ENCODE data around the gene RGS19. TPM values are rescaled to one million over a fixed set of nuclear protein-coding genes. Genes with fewer than 3 reads are reported as not detected.
"Not testable (repeated sequence)": the region's sequence is repeated elsewhere in the genome, so short reads cannot be mapped to it uniquely, and the experiment has no call there.

RGS19 gene
- total and polyA plus RNA-seq, 8 donors, result 6.3 to 63.9 (median 8.8) TPM

DNA sequence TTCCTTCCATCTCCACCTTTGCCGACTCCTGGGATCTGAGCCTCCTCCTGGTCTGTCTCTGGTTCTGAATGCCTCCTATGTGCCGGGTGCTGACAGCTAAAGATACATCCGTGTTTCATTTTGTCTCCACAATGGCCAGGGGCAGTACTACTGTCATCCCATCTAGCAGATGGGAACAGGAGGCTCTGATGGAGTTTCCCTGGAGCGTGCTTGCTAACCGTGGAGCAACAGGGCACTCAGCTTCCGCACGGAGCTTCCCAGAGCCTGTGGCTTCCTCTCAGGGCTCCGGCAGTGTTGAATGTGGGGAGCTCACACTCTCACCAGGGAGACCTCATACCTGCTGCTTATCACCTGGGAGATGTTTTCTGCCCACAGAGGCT, 40.0 kb upstream of the RGS19 start:
- no peak for TF ChIP-seq CTCF (IDR thresholded peaks at IDR 0.05)
- no peak overlapping the region for H3K4me3 ChIP-seq
- H3K9me3 ChIP-seq, result no peaks in the 10 kb centered on the region
- peaks cover 0 to 11% of the 10 kb centered on the region in 2 donors for H3K4me1 ChIP-seq
- H3K27ac ChIP-seq, result no peak overlapping the region
- ATAC-seq, result no peak
- H3K27me3 ChIP-seq, result peaks cover 0 to 17% of the 10 kb centered on the region in 2 donors
- DNase-seq, result peak in 2 of 4 donors; percentile 12 to 30
- intact Hi-C loops (cut with DNase I), result no loop called here
- H3K36me3 ChIP-seq, result no peaks in the 10 kb centered on the region

DNA sequence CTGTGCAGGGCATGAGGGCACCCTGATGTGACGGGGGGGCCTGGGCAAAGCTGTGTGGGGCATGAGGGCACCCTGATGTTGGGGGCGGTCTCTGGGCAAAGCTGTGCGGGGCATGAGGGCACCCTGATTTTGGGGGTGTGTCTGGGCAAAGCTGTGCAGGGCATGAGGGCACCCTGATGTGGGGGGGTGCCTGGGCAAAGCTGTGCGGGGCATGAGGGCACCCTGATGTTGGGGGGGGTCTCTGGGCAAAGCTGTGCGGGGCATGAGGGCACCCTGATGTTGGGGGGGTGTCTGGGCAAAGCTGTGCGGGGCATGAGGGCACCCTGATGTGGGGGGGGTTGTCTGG, 38.1 kb upstream of the RGS19 start:
- peaks cover 0 to 11% of the 10 kb centered on the region in 2 donors for H3K4me1 ChIP-seq
- DNase-seq; H3K36me3 ChIP-seq; intact Hi-C loops (cut with DNase I); H3K9me3 ChIP-seq; H3K4me3 ChIP-seq; H3K27ac ChIP-seq; ATAC-seq: not testable (repeated sequence)
- H3K27me3 ChIP-seq, result peaks cover 0 to 17% of the 10 kb centered on the region in 2 donors

DNA sequence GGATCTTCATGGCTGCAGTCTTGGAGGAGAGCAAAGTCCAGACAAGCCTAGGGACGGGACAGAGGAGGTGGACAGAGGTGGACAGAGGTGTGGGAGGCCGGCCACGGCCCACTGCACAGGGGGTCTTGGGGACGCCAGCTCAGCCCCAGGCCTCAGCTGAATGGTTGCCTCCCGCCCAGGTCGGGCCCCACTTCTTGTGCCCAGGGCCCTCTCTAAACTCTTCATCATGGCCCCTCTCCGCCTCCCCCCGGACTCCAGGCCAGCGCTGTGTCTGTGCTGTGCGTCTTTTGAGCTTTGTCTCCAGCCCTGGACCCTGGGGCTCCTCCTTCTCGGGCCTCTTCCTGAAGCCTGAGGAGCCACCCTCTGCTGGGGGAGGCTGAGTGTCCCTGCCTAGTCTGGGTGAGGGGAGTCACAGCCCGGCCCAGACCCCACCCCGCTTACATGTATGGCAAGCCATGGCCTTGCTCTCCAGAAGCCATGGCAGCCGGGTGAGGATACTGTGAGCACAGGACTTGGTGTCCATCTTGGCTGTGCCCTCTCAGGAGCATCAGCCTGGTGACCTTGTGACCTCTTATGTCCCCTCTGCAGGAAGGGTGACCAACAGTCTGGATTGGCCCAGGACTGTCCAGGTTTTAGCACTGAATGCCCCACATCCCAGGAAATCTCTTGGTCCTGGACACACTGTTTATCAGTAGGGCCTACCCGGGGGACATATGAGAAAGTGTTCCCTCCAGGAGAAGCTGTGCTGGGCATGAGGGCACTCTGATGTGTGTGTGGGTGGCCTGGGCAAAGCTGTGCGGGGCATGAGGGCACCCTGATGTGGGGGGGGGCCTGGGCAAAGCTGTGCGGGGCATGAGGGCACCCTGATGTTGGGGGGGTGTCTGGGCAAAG, 37.5 kb upstream of the RGS19 start:
- DNase-seq, result peak in 2 of 4 donors; percentile 22 to 63
- intact Hi-C loops (cut with DNase I), result no loop called here
- no peak for ATAC-seq

GRCh38 chr20:64116016-64116415, 36.7 kb upstream of the RGS19 start:
- TF ChIP-seq CTCF (IDR thresholded peaks at IDR 0.05), result no peak
- intact Hi-C loops (cut with DNase I), result no loop called here
- no peak for ATAC-seq

More for the DNA sequence above, 37.5 kb upstream of the RGS19 start:
- peaks cover 0 to 11% of the 10 kb centered on the region in 2 donors for H3K4me1 ChIP-seq
- no peaks in the 10 kb centered on the region for H3K36me3 ChIP-seq
- no peak for TF ChIP-seq CTCF (IDR thresholded peaks at IDR 0.05)
- H3K27me3 ChIP-seq, result peaks cover 0 to 11% of the 10 kb centered on the region in 2 donors
- H3K27ac ChIP-seq, result no peak overlapping the region
- no peak overlapping the region for H3K4me3 ChIP-seq
- no peaks in the 10 kb centered on the region for H3K9me3 ChIP-seq

DNA sequence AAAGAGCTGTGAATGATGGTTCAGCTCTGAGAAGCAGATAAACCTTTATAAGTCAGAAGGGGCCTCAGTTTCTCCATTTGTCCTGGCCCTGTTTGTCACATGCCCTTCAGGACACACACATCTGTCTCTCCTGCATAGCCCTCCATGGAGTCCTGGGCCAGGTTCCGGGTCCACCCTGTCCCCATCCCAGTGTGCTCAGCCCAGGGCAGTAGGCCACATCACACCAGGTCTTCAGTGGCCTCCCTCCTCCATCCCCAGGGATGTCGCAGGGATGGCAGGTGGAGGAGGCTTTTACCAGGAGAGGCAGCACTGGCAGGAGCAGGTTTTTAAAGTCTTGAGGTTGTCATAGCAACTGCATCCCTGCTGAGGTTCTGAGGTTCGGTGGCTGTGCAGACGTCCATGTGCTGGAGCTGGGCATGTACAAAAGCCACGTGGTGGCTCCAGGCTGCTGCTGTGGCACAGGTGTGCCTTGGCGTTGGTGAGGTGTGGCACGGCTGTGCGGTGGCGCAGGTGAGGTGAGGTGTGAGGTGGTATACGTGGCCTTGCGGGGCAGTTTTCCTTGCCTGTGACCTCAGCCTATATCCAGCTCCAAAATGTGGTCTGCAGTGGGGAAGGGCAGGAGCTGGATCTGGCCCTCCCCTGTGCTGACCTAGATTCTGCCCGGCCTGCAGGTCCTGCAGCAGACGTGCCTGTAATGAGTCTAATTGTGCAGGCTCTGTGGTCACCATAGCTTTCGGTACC, 36.0 kb upstream of the RGS19 start:
- intact Hi-C loops (cut with DNase I), result no loop called here
- Histone ChIP-seq H3K27me3 (no peaks in the 10 kb centered on the region), H3K4me3 (no peak overlapping the region), H3K9me3 (no peaks in the 10 kb centered on the region), H3K36me3 (no peaks in the 10 kb centered on the region), H3K27ac (no peak overlapping the region), H3K4me1 (peaks cover 0 to 8% of the 10 kb centered on the region in 2 donors)
- no peak for TF ChIP-seq CTCF (IDR thresholded peaks at IDR 0.05)
- no peak for ATAC-seq
- DNase-seq, result peak in 2 of 4 donors; percentile 18 to 53

More at GRCh38 chr20:64116016-64116415, 36.7 kb upstream of the RGS19 start:
- peak in 2 of 4 donors; percentile 19 to 70 for DNase-seq
- H3K4me3 ChIP-seq, result no peak overlapping the region
- no peak overlapping the region for H3K27ac ChIP-seq
- peaks cover 0 to 11% of the 10 kb centered on the region in 2 donors for H3K4me1 ChIP-seq
- H3K27me3 ChIP-seq, result peaks cover 0 to 4% of the 10 kb centered on the region in 2 donors
- no peaks in the 10 kb centered on the region for H3K36me3 ChIP-seq
- H3K9me3 ChIP-seq, result no peaks in the 10 kb centered on the region

All from left lung (tissue), 10 donors.